Superior temporal gyrus (tissue), 1 donor: ENCODE measurements around the gene PRRC1.
A peak's percentile ranks its signal among the peaks of the same experiment; 100 is the strongest.
"Not testable (repeated sequence)": the region's sequence is repeated elsewhere in the genome, so short reads cannot be mapped to it uniquely, and the experiment has no call there.

ENCODE experiments used
- DNase-seq: peaks from one replicate; pipeline ENCODE4 v3.0.0-alpha.2; 2016; ENCODE audit errors: extremely low spot score

PRRC1 gene

GRCh38 chr5:127545249-127545648 is 27.8 kb downstream of the PRRC1 start:
- not testable (repeated sequence) for DNase-seq

- DNase-seq = no peak
These were observed 32.1 kb downstream of the PRRC1 start for GRCh38 chr5:127549551-127549950.

- no peak for DNase-seq
These were observed 33.4 kb downstream of the PRRC1 start for GRCh38 chr5:127550652-127551409.

- DNase-seq = no peak
These were observed 34.1 kb downstream of the PRRC1 start for GRCh38 chr5:127551410-127552041.

GRCh38 chr5:127555826-127556225 is 38.4 kb downstream of the PRRC1 start:
- no peak for DNase-seq

- DNase-seq = no peak
These were observed 39.3 kb downstream of the PRRC1 start for GRCh38 chr5:127556609-127557334.

- DNase-seq = no peak
These were observed 40.8 kb downstream of the PRRC1 start for GRCh38 chr5:127558273-127558672.

- DNase-seq = no peak
These were observed 43.8 kb downstream of the PRRC1 start for GRCh38 chr5:127561254-127561653.

GRCh38 chr5:127562252-127562651 is 44.8 kb downstream of the PRRC1 start:
- peak; percentile 63 for DNase-seq

- DNase-seq = no peak
These were observed 45.7 kb downstream of the PRRC1 start for GRCh38 chr5:127563136-127563535.

- peak; percentile 85 for DNase-seq
These were observed 46.7 kb downstream of the PRRC1 start for GRCh38 chr5:127564002-127564769.

- DNase-seq = no peak
These were observed 48.3 kb downstream of the PRRC1 start for GRCh38 chr5:127565586-127566270.

- no peak for DNase-seq
These were observed 49.8 kb downstream of the PRRC1 start for GRCh38 chr5:127567026-127567768.

GRCh38 chr5:127568166-127568565 is 50.7 kb downstream of the PRRC1 start:
- no peak for DNase-seq

- not testable (repeated sequence) for DNase-seq
These were observed 52.0 kb downstream of the PRRC1 start for GRCh38 chr5:127569471-127569870.

- DNase-seq = no peak
These were observed 54.1 kb downstream of the PRRC1 start for GRCh38 chr5:127571314-127572131.

- no peak for DNase-seq
These were observed 55.5 kb downstream of the PRRC1 start for GRCh38 chr5:127572930-127573329.

- DNase-seq = no peak
These were observed 57.6 kb downstream of the PRRC1 start for GRCh38 chr5:127574852-127575679.

- no peak for DNase-seq
These were observed 60.0 kb downstream of the PRRC1 start for GRCh38 chr5:127577458-127577857.
